Nephron progenitor cell (in vitro differentiated cells): ENCODE results near the gene RNF13.
A peak's percentile ranks its signal among the peaks of the same experiment; 100 is the strongest.
"Not testable (repeated sequence)": the region's sequence is repeated elsewhere in the genome, so short reads cannot be mapped to it uniquely, and the experiment has no call there.

Source experiments
- DNase-seq: peaks from one replicate; pipeline ENCODE4 v3.0.0; 2021
- H3K27ac Mint-ChIP-seq: 2 replicates; pipeline ENCODE4 v1.8.0; 2021; ENCODE audit warnings: mild to moderate bottlenecking, moderate library complexity, mixed read lengths
- H3K27me3 Mint-ChIP-seq: 2 replicates; pipeline ENCODE4 v1.8.0; 2021; ENCODE audit warnings: mild to moderate bottlenecking, low read depth, mixed read lengths; ENCODE audit not compliant: poor library complexity
- H3K36me3 Mint-ChIP-seq: 2 replicates; pipeline ENCODE4 v1.8.0; 2021; ENCODE audit warnings: low read depth, mixed read lengths
- H3K4me1 Mint-ChIP-seq: 2 replicates; pipeline ENCODE4 v1.8.0; 2021; ENCODE audit warnings: mixed read lengths
- H3K4me3 Mint-ChIP-seq: 2 replicates; pipeline ENCODE4 v1.8.0; 2021; ENCODE audit warnings: mild to moderate bottlenecking, moderate library complexity, mixed read lengths
- H3K9me3 Mint-ChIP-seq: 2 replicates; pipeline ENCODE4 v1.8.0; 2021; ENCODE audit warnings: mild to moderate bottlenecking, moderate library complexity, mixed read lengths
- CTCF ChIP-seq: fragments of 200-600 bp; sonication (generic); IDR thresholded peaks from 2 replicates; pipeline ENCODE4 v1.5.0; 2021; ENCODE audit warnings: antibody characterized with exemption

Gene RNF13

DNA sequence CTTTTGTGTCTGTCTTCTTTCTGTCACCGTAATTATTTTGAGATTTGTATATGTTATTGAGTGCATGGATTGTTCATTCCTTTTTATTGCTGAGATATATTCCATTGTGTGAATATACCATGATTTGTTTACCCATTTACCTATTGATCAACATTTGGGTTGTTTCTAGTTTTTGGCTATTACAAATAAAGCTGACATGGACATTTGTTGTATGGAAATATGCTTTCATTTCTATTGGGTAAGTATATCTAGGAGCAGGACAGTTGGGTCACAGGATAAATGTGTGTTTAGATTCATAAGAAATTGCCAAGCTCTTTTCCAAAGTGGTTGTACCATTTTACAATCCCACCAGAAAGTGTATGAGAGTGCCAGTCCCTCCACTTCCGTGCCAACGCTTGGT is 106.5 kb downstream of the RNF13 start:
- DNase-seq: no peak
- H3K9me3 Mint-ChIP-seq: no peaks in the 10 kb centered on the region
- no peak overlapping the region for H3K27ac Mint-ChIP-seq
- peaks cover 39% of the 10 kb centered on the region for H3K36me3 Mint-ChIP-seq
- H3K4me3 Mint-ChIP-seq: no peak overlapping the region
- H3K27me3 Mint-ChIP-seq: no peaks in the 10 kb centered on the region
- no peaks in the 10 kb centered on the region for H3K4me1 Mint-ChIP-seq
- no peak for TF ChIP-seq CTCF

- no peak for TF ChIP-seq CTCF
- H3K9me3 Mint-ChIP-seq: no peaks in the 10 kb centered on the region
- no peak for DNase-seq
- H3K27me3 Mint-ChIP-seq: no peaks in the 10 kb centered on the region
- H3K4me1 Mint-ChIP-seq: no peaks in the 10 kb centered on the region
- H3K27ac Mint-ChIP-seq: no peak overlapping the region
- peaks cover 33% of the 10 kb centered on the region for H3K36me3 Mint-ChIP-seq
- no peak overlapping the region for H3K4me3 Mint-ChIP-seq
Measured at GRCh38 chr3:149920119-149920518, 107.1 kb downstream of the RNF13 start.

DNA sequence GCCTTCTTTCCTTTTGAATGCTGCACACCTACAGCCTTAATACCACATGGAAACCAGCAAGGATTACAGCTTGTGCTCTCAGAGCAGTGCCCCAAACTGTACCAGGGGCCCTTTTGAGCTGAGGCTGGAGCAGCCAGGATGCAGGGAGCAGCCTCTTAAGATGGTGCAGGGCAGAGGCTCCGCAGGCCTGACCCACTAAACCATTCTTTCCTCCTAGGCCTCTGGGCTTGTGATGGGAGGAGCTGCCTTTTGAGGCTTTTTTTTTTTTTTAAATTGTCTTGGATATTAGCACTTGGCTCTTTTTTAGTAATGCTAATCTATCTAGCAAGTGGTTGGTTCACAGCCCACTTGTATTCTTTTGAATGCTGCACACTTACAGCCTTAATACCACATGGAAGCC is 120.0 kb downstream of the RNF13 start:
- peaks cover 91% of the 10 kb centered on the region for H3K36me3 Mint-ChIP-seq
- no peak overlapping the region for H3K27ac Mint-ChIP-seq
- TF ChIP-seq CTCF: no peak
- H3K4me3 Mint-ChIP-seq: no peak overlapping the region
- peaks cover 4% of the 10 kb centered on the region for H3K27me3 Mint-ChIP-seq
- H3K9me3 Mint-ChIP-seq: peaks cover 40% of the 10 kb centered on the region
- H3K4me1 Mint-ChIP-seq: no peaks in the 10 kb centered on the region
- DNase-seq: no peak

DNA sequence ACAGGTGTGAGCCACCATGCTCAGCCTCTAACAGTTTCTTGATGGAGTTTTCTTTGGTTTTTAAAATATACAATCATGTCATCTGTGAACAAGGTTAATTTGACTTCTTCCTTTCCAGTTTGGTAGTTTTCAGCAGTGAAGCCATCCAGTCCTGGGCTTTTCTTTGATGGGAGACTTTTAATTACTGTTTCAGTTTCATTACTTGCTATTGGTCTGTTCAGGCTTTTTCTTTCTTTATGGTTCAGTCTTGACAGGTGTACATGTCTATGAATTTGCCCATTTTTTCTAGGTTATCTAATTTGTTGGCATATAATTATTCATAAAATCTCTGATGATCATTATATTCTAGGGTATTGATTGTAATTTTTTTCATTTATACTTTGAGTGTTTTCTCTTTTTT is 120.8 kb downstream of the RNF13 start:
- Mint-ChIP-seq H3K27me3 (peaks cover 4% of the 10 kb centered on the region), H3K4me1 (no peaks in the 10 kb centered on the region), H3K4me3 (no peak overlapping the region), H3K27ac (no peak overlapping the region), H3K36me3 (peaks cover 88% of the 10 kb centered on the region), H3K9me3 (peaks cover 44% of the 10 kb centered on the region)
- DNase-seq: no peak
- no peak for TF ChIP-seq CTCF

- peaks cover 43% of the 10 kb centered on the region for H3K9me3 Mint-ChIP-seq
- no peak for DNase-seq
- H3K27ac Mint-ChIP-seq: no peak overlapping the region
- no peaks in the 10 kb centered on the region for H3K4me1 Mint-ChIP-seq
- no peak overlapping the region for H3K4me3 Mint-ChIP-seq
- TF ChIP-seq CTCF: no peak
- peaks cover 4% of the 10 kb centered on the region for H3K27me3 Mint-ChIP-seq
- peaks cover 88% of the 10 kb centered on the region for H3K36me3 Mint-ChIP-seq
Measured at GRCh38 chr3:149934524-149934923, 121.5 kb downstream of the RNF13 start.

- peak; percentile 59 for DNase-seq
- Mint-ChIP-seq H3K36me3 (peaks cover 86% of the 10 kb centered on the region), H3K27ac (peak overlapping the region; percentile 6), H3K9me3 (peaks cover 28% of the 10 kb centered on the region), H3K4me3 (no peak overlapping the region), H3K4me1 (no peaks in the 10 kb centered on the region), H3K27me3 (peaks cover 7% of the 10 kb centered on the region)
- TF ChIP-seq CTCF: peak; percentile 67
Measured at GRCh38 chr3:149936812-149937230, 123.8 kb downstream of the RNF13 start.

DNA sequence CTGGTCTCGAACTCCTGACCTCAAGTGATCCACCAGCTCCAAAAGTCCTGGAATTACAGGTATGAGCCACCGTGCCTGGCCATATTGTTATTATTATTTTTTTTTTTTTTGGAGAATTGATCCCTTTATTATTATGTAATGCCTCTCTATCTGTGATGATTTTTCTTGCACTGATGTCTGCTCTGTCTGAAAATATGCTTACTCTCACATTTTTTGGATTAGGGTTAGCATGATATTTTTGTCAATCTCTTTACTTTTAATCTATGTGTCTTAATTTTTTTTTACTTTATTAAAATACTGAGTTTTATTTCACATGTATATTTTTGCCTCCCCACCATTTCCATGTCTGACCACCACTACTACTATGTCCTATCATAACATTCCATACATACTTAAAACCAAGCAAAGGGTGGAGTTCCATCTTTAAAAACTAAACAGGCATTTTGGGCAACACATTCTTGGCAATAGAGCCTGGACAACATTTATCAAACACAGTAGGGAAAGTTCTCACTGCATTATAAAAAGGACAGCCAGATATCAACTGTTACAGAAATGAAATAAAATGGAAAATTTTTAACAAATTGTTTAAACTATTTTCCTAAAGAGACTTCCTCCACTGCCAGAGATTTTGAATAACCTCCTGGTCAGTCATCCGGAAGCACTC is 125.5 kb downstream of the RNF13 start:
- not testable (repeated sequence) for H3K4me3 Mint-ChIP-seq, H3K27me3 Mint-ChIP-seq, DNase-seq, H3K27ac Mint-ChIP-seq, H3K4me1 Mint-ChIP-seq
- Mint-ChIP-seq H3K36me3 (peaks cover 89% of the 10 kb centered on the region), H3K9me3 (peaks cover 33% of the 10 kb centered on the region)
